ENCODE results near the gene DMBT1. TPM values are rescaled to one million over a fixed set of nuclear protein-coding genes. Genes with fewer than 3 reads are reported as not detected.

Gene DMBT1
- total and polyA plus RNA-seq, 2 of the 4 experiments (the other 2 are of a cell fraction): under 0.01 TPM; not detected in 1

DNA sequence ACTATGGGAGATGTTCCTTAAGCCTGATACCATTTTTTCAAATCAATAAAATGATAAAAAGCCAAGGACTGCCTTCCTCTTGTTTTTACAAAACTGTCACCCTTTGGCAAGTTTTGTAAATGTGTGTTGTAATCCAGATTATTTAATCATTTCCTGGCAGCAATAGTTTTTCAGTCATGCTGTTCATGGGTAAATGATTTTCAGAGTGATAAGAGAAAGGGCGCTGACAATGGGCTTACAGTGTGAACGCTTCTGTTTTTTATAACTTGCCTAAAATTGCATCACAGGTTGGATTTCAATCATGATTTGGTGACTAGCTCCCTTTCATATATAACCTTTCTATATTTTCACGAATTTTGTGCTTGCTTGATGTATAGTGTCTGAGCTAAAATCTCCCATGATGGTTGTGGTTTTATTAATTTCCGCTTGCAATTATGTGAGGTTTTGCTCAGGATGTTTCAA is 19.0 kb upstream of the DMBT1 start:
- Histone ChIP-seq H3K27me3 (ENCODE audit: control insufficient read depth, insufficient read depth, low read length) (peaks cover 11% of the 10 kb centered on the region), H3K9me3 (ENCODE audit: control insufficient read depth, insufficient read depth, low read length) (no peaks in the 10 kb centered on the region), H2BK120ac (ENCODE audit: low read depth, low read length) (no peak overlapping the region), H4K20me1 (ENCODE audit: insufficient read depth, low read length) (no peaks in the 10 kb centered on the region), H4K91ac (ENCODE audit: insufficient read depth, low read depth, low read length) (no peak overlapping the region), H2BK20ac (ENCODE audit: low read depth, low read length) (no peak overlapping the region), H3K14ac (replicated peaks; ENCODE audit: low read depth, low read length) (no peak overlapping the region), H3K56ac (ENCODE audit: extremely low read depth, insufficient read depth, low read length) (no peak overlapping the region), H3K18ac (ENCODE audit: low read depth, low read length) (no peak overlapping the region), H3K23ac (ENCODE audit: low read depth, low read length) (no peak overlapping the region), H2BK15ac (ENCODE audit: low read depth, low read length) (no peak overlapping the region), H2BK5ac (ENCODE audit: low read depth, low read length, poor library complexity, severe bottlenecking) (no peak overlapping the region), H3K79me1 (ENCODE audit: low read depth in 1 of 2, low read length in 2 of 2) (no peaks in the 10 kb centered on the region), H3K27ac (ENCODE audit: insufficient read depth, low read length) (no peak overlapping the region), H3K4me2 (ENCODE audit: low read depth, low read length) (no peak overlapping the region), H2AK9ac (replicated peaks; ENCODE audit: low read depth, low read length, poor library complexity) (no peak overlapping the region), H4K8ac (ENCODE audit: low read depth in 2 of 2, low read length in 2 of 2) (no peak overlapping the region), H3K9me1 (ENCODE audit: insufficient read depth, low read length) (no peaks in the 10 kb centered on the region), H4K5ac (ENCODE audit: low read depth, low read length) (no peak overlapping the region), H3K4ac (ENCODE audit: low read depth, low read length) (no peak overlapping the region), H3K4me1 (ENCODE audit: control insufficient read depth, insufficient read depth, low read length) (no peaks in the 10 kb centered on the region), H3K9ac (ENCODE audit: low read depth, low read length) (no peak overlapping the region), H2AK5ac (ENCODE audit: low read depth, low read length) (no peak overlapping the region), H2AFZ (replicated peaks; ENCODE audit: low read length, poor library complexity) (no peak overlapping the region), H3K4me3 (ENCODE audit: insufficient read depth, low read depth, low read length) (no peak overlapping the region), H3K36me3 (ENCODE audit: control insufficient read depth, insufficient read depth, low read length) (no peaks in the 10 kb centered on the region)
- WGBS, 2 experiments (ENCODE audit: extremely low coverage in 2 of 2, insufficient read length in 1 of 2): no CpG with 5 or more reads among the region's 4 CpGs
- ChIA-PET CTCF (no interaction called here), POLR2A (ENCODE audit: unreplicated experiment) (no interaction called here)
- DNase-seq: no peak
- no peak for ATAC-seq (ENCODE audit: low read depth)
- intact Hi-C loops (cut with micrococcal nuclease): no loop called here
- no TSS peak for BruUV-seq (replicated peaks)
- in situ Hi-C loops (cut with MboI; ENCODE audit: low sequenced_read_pairs): no loop called here
- dilution Hi-C loops (cut with HindIII; ENCODE audit: low sequenced_read_pairs, unreplicated experiment): no loop called here
- TF ChIP-seq RAD21 (IDR thresholded peaks at IDR 0.05; ENCODE audit: low read length) (no peak), SMC3 (IDR thresholded peaks at IDR 0.05; ENCODE audit: low read depth, low read length) (no peak), RFX5 (IDR thresholded peaks at IDR 0.05; ENCODE audit: low read depth, low read length) (no peak), CHD1 (IDR thresholded peaks at IDR 0.05; ENCODE audit: low read depth, low read length) (no peak), NFE2L2 (IDR thresholded peaks at IDR 0.05; ENCODE audit: low read depth, low read length) (no peak)
- TF ChIP-seq, protein P1, sequence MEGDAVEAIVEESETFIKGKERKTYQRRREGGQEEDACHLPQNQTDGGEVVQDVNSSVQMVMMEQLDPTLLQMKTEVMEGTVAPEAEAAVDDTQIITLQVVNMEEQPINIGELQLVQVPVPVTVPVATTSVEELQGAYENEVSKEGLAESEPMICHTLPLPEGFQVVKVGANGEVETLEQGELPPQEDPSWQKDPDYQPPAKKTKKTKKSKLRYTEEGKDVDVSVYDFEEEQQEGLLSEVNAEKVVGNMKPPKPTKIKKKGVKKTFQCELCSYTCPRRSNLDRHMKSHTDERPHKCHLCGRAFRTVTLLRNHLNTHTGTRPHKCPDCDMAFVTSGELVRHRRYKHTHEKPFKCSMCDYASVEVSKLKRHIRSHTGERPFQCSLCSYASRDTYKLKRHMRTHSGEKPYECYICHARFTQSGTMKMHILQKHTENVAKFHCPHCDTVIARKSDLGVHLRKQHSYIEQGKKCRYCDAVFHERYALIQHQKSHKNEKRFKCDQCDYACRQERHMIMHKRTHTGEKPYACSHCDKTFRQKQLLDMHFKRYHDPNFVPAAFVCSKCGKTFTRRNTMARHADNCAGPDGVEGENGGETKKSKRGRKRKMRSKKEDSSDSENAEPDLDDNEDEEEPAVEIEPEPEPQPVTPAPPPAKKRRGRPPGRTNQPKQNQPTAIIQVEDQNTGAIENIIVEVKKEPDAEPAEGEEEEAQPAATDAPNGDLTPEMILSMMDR (conservative IDR thresholded peaks at IDR 0.05; ENCODE audit: low read depth, low read length): no peak

All from IMR-90 (cell line).